ENCODE results near the gene C19orf18. TPM values are rescaled to one million over a fixed set of nuclear protein-coding genes. Genes with fewer than 3 reads are reported as not detected.

The C19orf18 gene
- total and polyA plus RNA-seq, 4 donors: 0.14 to 0.58 (median 0.23) TPM; not detected in 1

DNA sequence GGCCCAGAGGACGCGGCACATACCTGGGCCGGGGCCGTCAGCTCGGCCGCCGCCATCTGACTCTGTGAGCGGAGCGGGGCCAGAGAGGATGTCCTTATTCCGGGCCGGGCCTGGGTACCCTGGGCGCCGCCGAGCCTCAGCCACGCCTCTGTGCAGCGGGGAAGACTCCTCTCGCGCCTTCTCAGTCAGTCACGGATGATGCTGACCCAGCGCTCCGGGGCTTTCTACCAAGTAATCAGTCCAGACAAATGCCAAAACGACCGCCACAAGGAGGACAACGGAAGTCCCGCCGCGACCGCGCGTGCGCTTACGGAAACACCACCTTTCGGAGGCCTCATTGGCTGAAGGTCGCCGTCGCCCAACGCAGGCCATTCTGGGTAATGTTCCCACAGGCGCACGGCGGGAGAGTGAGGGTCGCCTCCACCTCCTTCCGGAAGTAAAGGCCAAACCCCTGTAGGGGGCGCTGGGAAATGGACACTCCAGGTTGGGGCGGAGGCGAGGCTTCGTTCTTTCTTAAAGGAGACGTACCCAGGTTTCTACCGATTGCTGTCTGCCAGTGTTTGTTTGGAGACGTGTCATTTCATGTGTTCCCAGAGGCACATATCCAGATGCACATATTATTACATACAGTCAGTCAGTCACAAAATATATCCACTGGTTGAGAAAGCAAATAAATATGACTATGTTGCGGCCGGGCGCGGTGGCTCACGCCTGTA is 26.8 kb downstream of the C19orf18 start, which contains the start of gene ZNF256:
ZNF256 (minus strand) TSS at position 288 of the 716 bp plus-strand sequence; CDS start at position 56, 232 bp downstream.
- no peak within 1 kb of the TSS for H3K9ac ChIP-seq (ENCODE audit: low read depth in 1 of 2, low read length in 2 of 2)
- H3K36me3 ChIP-seq (ENCODE audit: control insufficient read depth in 4 of 4, insufficient read depth in 3 of 4, low read depth in 1 of 4, low read length in 3 of 4): peaks cover 0 to 16% (median 3%) of the 10 kb centered on the region in 4 donors
- peaks cover 23 to 58% (median 50%) of the 10 kb centered on the region in 4 donors for H3K9me3 ChIP-seq (ENCODE audit: control insufficient read depth in 4 of 4, low read length in 3 of 4)
- H3K27me3 ChIP-seq (ENCODE audit: control insufficient read depth in 4 of 4, insufficient read depth in 4 of 4, low read length in 3 of 4): no peaks in the 10 kb centered on the region
- WGBS: 8% methylated on average over 54 of the region's 54 CpGs
- DNase-seq (ENCODE audit: low spot score): peak; percentile 90
- H3K27ac ChIP-seq (ENCODE audit: low read depth in 1 of 2, low read length in 2 of 2): peak within 1 kb of the TSS in 1 of 2 donors; percentile 52
- peak within 1 kb of the TSS; percentile 41 to 80 (median 41) for H3K4me3 ChIP-seq (ENCODE audit: low read depth in 1 of 3, low read length in 3 of 3)
- TF ChIP-seq TAF1 (conservative IDR thresholded peaks at IDR 0.05): no peak
- peak in 1 of 2 donors; percentile 54 for TF ChIP-seq HNF4A (conservative IDR thresholded peaks at IDR 0.05)
- no peak for TF ChIP-seq FOXA2 (IDR thresholded peaks at IDR 0.05)
- peak; percentile 88 for TF ChIP-seq YY1 (IDR thresholded peaks at IDR 0.05)
- TF ChIP-seq, protein P1, sequence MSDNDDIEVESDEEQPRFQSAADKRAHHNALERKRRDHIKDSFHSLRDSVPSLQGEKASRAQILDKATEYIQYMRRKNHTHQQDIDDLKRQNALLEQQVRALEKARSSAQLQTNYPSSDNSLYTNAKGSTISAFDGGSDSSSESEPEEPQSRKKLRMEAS (IDR thresholded peaks at IDR 0.05): peak; percentile 93
- peak; percentile 53 to 58 for TF ChIP-seq RAD21 (IDR thresholded peaks at IDR 0.05)
- TF ChIP-seq SP1 (IDR thresholded peaks at IDR 0.05): peak; percentile 54
- peak; percentile 68 to 96 for TF ChIP-seq GABPA (IDR thresholded peaks at IDR 0.05 in 1 of 2, conservative IDR thresholded peaks at IDR 0.05 in 1 of 2)
- TF ChIP-seq, protein P2, sequence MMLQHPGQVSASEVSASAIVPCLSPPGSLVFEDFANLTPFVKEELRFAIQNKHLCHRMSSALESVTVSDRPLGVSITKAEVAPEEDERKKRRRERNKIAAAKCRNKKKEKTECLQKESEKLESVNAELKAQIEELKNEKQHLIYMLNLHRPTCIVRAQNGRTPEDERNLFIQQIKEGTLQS (IDR thresholded peaks at IDR 0.05): no peak
- TF ChIP-seq RXRA (IDR thresholded peaks at IDR 0.05): peak; percentile 41 to 51
- TF ChIP-seq, protein P3, sequence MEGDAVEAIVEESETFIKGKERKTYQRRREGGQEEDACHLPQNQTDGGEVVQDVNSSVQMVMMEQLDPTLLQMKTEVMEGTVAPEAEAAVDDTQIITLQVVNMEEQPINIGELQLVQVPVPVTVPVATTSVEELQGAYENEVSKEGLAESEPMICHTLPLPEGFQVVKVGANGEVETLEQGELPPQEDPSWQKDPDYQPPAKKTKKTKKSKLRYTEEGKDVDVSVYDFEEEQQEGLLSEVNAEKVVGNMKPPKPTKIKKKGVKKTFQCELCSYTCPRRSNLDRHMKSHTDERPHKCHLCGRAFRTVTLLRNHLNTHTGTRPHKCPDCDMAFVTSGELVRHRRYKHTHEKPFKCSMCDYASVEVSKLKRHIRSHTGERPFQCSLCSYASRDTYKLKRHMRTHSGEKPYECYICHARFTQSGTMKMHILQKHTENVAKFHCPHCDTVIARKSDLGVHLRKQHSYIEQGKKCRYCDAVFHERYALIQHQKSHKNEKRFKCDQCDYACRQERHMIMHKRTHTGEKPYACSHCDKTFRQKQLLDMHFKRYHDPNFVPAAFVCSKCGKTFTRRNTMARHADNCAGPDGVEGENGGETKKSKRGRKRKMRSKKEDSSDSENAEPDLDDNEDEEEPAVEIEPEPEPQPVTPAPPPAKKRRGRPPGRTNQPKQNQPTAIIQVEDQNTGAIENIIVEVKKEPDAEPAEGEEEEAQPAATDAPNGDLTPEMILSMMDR (IDR thresholded peaks at IDR 0.05; ENCODE audit: low read depth, low read length, missing input control): peak; percentile 51
- TF ChIP-seq FOXA1 (IDR thresholded peaks at IDR 0.05): no peak
- TF ChIP-seq, protein P4, sequence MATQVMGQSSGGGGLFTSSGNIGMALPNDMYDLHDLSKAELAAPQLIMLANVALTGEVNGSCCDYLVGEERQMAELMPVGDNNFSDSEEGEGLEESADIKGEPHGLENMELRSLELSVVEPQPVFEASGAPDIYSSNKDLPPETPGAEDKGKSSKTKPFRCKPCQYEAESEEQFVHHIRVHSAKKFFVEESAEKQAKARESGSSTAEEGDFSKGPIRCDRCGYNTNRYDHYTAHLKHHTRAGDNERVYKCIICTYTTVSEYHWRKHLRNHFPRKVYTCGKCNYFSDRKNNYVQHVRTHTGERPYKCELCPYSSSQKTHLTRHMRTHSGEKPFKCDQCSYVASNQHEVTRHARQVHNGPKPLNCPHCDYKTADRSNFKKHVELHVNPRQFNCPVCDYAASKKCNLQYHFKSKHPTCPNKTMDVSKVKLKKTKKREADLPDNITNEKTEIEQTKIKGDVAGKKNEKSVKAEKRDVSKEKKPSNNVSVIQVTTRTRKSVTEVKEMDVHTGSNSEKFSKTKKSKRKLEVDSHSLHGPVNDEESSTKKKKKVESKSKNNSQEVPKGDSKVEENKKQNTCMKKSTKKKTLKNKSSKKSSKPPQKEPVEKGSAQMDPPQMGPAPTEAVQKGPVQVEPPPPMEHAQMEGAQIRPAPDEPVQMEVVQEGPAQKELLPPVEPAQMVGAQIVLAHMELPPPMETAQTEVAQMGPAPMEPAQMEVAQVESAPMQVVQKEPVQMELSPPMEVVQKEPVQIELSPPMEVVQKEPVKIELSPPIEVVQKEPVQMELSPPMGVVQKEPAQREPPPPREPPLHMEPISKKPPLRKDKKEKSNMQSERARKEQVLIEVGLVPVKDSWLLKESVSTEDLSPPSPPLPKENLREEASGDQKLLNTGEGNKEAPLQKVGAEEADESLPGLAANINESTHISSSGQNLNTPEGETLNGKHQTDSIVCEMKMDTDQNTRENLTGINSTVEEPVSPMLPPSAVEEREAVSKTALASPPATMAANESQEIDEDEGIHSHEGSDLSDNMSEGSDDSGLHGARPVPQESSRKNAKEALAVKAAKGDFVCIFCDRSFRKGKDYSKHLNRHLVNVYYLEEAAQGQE (IDR thresholded peaks at IDR 0.05): peak; percentile 68
- peak in 1 of 2 donors; percentile 52 for TF ChIP-seq EGR1 (IDR thresholded peaks at IDR 0.05; ENCODE audit: low read depth in 2 of 2)
- TF ChIP-seq, protein P5, sequence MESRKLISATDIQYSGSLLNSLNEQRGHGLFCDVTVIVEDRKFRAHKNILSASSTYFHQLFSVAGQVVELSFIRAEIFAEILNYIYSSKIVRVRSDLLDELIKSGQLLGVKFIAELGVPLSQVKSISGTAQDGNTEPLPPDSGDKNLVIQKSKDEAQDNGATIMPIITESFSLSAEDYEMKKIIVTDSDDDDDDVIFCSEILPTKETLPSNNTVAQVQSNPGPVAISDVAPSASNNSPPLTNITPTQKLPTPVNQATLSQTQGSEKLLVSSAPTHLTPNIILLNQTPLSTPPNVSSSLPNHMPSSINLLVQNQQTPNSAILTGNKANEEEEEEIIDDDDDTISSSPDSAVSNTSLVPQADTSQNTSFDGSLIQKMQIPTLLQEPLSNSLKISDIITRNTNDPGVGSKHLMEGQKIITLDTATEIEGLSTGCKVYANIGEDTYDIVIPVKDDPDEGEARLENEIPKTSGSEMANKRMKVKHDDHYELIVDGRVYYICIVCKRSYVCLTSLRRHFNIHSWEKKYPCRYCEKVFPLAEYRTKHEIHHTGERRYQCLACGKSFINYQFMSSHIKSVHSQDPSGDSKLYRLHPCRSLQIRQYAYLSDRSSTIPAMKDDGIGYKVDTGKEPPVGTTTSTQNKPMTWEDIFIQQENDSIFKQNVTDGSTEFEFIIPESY (IDR thresholded peaks at IDR 0.05): peak; percentile 90
- peak; percentile 91 for TF ChIP-seq NR2F2 (IDR thresholded peaks at IDR 0.05)
- H3K4me1 ChIP-seq (ENCODE audit: control insufficient read depth in 4 of 4, insufficient read depth in 4 of 4, low read length in 3 of 4): peaks cover 0 to 7% (median 3%) of the 10 kb centered on the region in 4 donors

Data from liver (tissue), 9 donors.